OCI-LY1 (cell line): ENCODE data around the gene ZFYVE27.

ENCODE experiments used
- H2AFZ ChIP-seq: fragments of 200-600 bp; sonication (generic), shearing (Covaris generic); 2 replicates; pipeline ENCODE4 v1.6.0; 2014; ENCODE audit warnings: antibody characterized with exemption, mild to moderate bottlenecking, low read length
- H3F3A ChIP-seq: fragments of 200-600 bp; sonication (generic), shearing (Covaris generic); 2 replicates; pipeline ENCODE4 v1.6.0; 2014; ENCODE audit warnings: mild to moderate bottlenecking, antibody characterized with exemption, low read length, moderate library complexity; ENCODE audit not compliant: insufficient read depth
- H3K27ac ChIP-seq: fragments of 200-600 bp; sonication (generic); 2 replicates; pipeline ENCODE4 v1.5.1; 2014; ENCODE audit warnings: low read length, mixed run types, mild to moderate bottlenecking, low read depth; ENCODE audit not compliant: poor library complexity, severe bottlenecking
- H3K27me3 ChIP-seq: fragments of 200-600 bp; sonication (generic); 2 replicates; pipeline ENCODE4 v1.6.0; 2014; ENCODE audit warnings: antibody characterized with exemption, mild to moderate bottlenecking, low read length, moderate library complexity; ENCODE audit not compliant: insufficient read depth
- H3K36me3 ChIP-seq: fragments of 200-600 bp; sonication (generic); 2 replicates; pipeline ENCODE4 v1.6.1; 2014; ENCODE audit warnings: mild to moderate bottlenecking, antibody characterized with exemption, low read length, moderate library complexity, mixed read lengths; ENCODE audit not compliant: insufficient read depth
- H3K4me1 ChIP-seq: fragments of 200-600 bp; sonication (generic); 2 replicates; pipeline ENCODE4 v1.5.1; 2014; ENCODE audit warnings: mild to moderate bottlenecking, low read length, moderate library complexity; ENCODE audit not compliant: insufficient read depth, severe bottlenecking
- H3K4me2 ChIP-seq: fragments of 200-600 bp; sonication (generic), shearing (Covaris generic); 2 replicates; pipeline ENCODE4 v1.6.1; 2014; ENCODE audit warnings: low read length
- H3K4me3 ChIP-seq: fragments of 200-600 bp; sonication (generic); 2 replicates; pipeline ENCODE4 v1.5.1; 2014; ENCODE audit warnings: low read length, low read depth, mild to moderate bottlenecking, mixed read lengths; ENCODE audit not compliant: poor library complexity, severe bottlenecking
- H3K79me2 ChIP-seq: fragments of 200-600 bp; shearing (Covaris generic); 2 replicates; pipeline ENCODE4 v1.6.1; 2016; ENCODE audit warnings: mixed run types, low read length, mixed read lengths; ENCODE audit not compliant: insufficient read depth
- H3K9ac ChIP-seq: fragments of 200-600 bp; sonication (generic), shearing (Covaris generic); 2 replicates; pipeline ENCODE4 v1.6.1; 2014; ENCODE audit warnings: mild to moderate bottlenecking, low read length, mixed read lengths
- H3K9me2 ChIP-seq: fragments of 200-600 bp; sonication (generic), shearing (Covaris generic); 2 replicates; pipeline ENCODE4 v1.6.1; 2014; ENCODE audit warnings: low read depth, mild to moderate bottlenecking, low read length, mixed read lengths
- H3K9me3 ChIP-seq: fragments of 200-600 bp; shearing (Covaris generic); 2 replicates; pipeline ENCODE4 v1.6.1; 2014; ENCODE audit warnings: low read length, mixed read lengths
- H4K20me1 ChIP-seq: fragments of 200-600 bp; sonication (generic), shearing (Covaris generic); 2 replicates; pipeline ENCODE4 v1.6.0; 2016; ENCODE audit warnings: mild to moderate bottlenecking, low read length; ENCODE audit not compliant: insufficient read depth
- CTCF ChIP-seq: fragments of 200-600 bp; sonication (generic), shearing (Covaris generic); IDR thresholded peaks from 2 replicates; pipeline ENCODE4 v1.5.1; 2017; ENCODE audit warnings: mild to moderate bottlenecking, antibody characterized with exemption, low read length, moderate library complexity, mixed read lengths
- EZH2 ChIP-seq: fragments of 200-600 bp; sonication (generic), shearing (Covaris generic); IDR thresholded peaks from 2 replicates; pipeline ENCODE4 v1.8.0; 2017; ENCODE audit warnings: borderline replicate concordance, mixed run types, mild to moderate bottlenecking, antibody characterized with exemption, low read length, moderate library complexity, mixed read lengths

Gene ZFYVE27

DNA sequence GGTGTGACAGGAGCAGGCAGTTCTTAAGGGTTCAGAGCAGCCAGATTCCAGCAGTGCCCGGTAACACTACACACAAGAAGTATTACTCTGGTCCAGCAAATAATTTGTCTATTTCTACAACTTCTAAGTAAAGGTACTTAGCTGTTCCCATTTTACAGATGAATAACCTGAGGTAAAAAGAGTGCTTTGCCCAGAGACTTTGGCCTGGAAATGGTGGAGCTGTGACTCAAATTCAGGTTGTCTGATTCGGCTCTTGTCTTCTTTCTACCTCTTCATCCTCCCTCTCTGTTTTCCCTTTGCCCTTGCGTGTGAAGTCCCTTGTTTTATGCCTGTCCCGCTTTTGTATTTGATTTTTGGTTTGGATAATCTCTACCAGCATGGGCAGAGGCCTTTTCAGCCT, 17.8 kb downstream of the ZFYVE27 start:
- Histone ChIP-seq H2AFZ (no peak overlapping the region), H3K4me2 (no peak overlapping the region), H3F3A (no peaks in the 10 kb centered on the region), H3K9me3 (no peaks in the 10 kb centered on the region), H4K20me1 (no peaks in the 10 kb centered on the region), H3K9me2 (no peaks in the 10 kb centered on the region), H3K27me3 (no peaks in the 10 kb centered on the region), H3K79me2 (no peaks in the 10 kb centered on the region), H3K4me1 (no peaks in the 10 kb centered on the region), H3K4me3 (no peak overlapping the region), H3K27ac (no peak overlapping the region), H3K36me3 (peaks cover 38% of the 10 kb centered on the region), H3K9ac (no peak overlapping the region)
- TF ChIP-seq CTCF (no peak), EZH2 (no peak)

DNA sequence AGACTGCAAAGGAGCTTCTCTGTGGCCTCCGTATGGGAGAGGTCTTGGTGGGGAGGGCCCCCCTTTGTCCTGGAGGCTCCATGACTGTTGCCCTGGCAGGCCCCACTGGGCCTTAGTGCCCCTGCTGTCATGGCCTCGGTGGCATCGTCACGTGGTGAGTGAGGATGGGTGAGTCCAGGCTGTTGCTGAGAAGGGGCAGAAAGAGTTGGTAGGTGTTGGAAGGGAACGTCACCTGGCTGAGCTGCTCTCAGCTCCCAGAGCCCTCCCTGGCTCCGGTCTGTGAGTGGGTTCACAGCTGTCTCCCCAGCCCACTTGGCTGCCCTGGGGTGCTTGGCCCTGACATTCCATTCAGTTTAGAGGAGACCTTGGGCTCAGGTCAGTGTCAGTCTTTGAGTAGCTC, 18.8 kb downstream of the ZFYVE27 start:
- no peaks in the 10 kb centered on the region for H3K9me2 ChIP-seq
- H3F3A ChIP-seq = no peaks in the 10 kb centered on the region
- H3K9me3 ChIP-seq = no peaks in the 10 kb centered on the region
- H3K27me3 ChIP-seq = no peaks in the 10 kb centered on the region
- H3K79me2 ChIP-seq = no peaks in the 10 kb centered on the region
- no peak overlapping the region for H3K4me2 ChIP-seq
- no peak for TF ChIP-seq CTCF
- TF ChIP-seq EZH2 = no peak
- H3K27ac ChIP-seq = no peak overlapping the region
- H4K20me1 ChIP-seq = no peaks in the 10 kb centered on the region
- peaks cover 36% of the 10 kb centered on the region for H3K36me3 ChIP-seq
- no peak overlapping the region for H2AFZ ChIP-seq
- no peak overlapping the region for H3K4me3 ChIP-seq
- no peaks in the 10 kb centered on the region for H3K4me1 ChIP-seq
- no peak overlapping the region for H3K9ac ChIP-seq

DNA sequence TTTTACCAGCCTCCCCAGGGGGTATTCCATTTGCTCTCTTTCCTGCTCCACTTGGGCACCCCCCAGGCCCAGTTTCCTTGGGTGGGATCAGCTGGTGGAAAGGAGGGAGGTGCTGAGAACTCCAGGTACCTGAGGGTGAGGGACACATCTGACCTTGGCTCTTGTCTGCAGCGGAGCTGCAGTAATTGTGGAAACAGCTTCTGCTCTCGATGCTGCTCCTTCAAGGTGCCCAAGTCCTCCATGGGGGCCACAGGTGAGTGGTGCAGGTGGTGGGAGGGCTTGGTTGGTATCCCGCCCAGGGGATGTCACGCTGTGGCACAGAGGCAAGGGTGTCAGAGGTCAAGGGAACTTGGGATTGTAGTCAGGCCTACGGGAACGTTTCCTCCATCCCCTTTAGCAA, 20.5 kb downstream of the ZFYVE27 start:
- no peaks in the 10 kb centered on the region for H3K9me3 ChIP-seq
- H3K4me3 ChIP-seq = no peak overlapping the region
- H3K79me2 ChIP-seq = no peaks in the 10 kb centered on the region
- H3F3A ChIP-seq = no peaks in the 10 kb centered on the region
- H3K4me1 ChIP-seq = no peaks in the 10 kb centered on the region
- H4K20me1 ChIP-seq = no peaks in the 10 kb centered on the region
- H3K9ac ChIP-seq = no peak overlapping the region
- TF ChIP-seq CTCF = no peak
- TF ChIP-seq EZH2 = no peak
- H2AFZ ChIP-seq = no peak overlapping the region
- no peaks in the 10 kb centered on the region for H3K27me3 ChIP-seq
- no peak overlapping the region for H3K4me2 ChIP-seq
- H3K36me3 ChIP-seq = peaks cover 25% of the 10 kb centered on the region
- H3K27ac ChIP-seq = no peak overlapping the region
- H3K9me2 ChIP-seq = no peaks in the 10 kb centered on the region
